ENCODE results near the gene FAM83F. TPM values are rescaled to one million over a fixed set of nuclear protein-coding genes. Genes with fewer than 3 reads are reported as not detected.

FAM83F gene
- total and polyA plus RNA-seq, 10 of the 15 experiments (the other 5 are each of a cell fraction or from before 2014, with no cell fraction given) = 0.01 to 0.05 (median 0.01) TPM; not detected in 7

DNA sequence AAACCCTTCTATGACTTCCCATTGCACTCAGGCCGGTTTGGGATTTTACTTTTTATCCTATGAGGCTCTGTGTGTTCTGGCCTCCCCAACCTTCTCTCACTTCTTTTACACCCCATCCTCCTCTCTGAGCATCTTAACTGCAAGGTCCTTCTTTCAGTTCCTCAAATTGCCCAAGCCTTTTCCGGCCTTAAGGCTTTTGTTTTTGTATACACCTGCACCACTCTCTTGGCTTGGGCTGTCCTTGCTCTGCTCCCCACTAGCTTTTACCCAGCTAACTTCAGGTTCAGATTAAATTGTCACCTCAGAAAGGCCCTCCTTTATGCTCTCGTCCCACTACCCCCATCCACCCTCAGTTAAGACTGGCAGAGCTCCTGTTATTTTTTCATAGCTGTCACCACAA is 55.5 kb downstream of the FAM83F start (continued):
- TF ChIP-seq, protein P1, sequence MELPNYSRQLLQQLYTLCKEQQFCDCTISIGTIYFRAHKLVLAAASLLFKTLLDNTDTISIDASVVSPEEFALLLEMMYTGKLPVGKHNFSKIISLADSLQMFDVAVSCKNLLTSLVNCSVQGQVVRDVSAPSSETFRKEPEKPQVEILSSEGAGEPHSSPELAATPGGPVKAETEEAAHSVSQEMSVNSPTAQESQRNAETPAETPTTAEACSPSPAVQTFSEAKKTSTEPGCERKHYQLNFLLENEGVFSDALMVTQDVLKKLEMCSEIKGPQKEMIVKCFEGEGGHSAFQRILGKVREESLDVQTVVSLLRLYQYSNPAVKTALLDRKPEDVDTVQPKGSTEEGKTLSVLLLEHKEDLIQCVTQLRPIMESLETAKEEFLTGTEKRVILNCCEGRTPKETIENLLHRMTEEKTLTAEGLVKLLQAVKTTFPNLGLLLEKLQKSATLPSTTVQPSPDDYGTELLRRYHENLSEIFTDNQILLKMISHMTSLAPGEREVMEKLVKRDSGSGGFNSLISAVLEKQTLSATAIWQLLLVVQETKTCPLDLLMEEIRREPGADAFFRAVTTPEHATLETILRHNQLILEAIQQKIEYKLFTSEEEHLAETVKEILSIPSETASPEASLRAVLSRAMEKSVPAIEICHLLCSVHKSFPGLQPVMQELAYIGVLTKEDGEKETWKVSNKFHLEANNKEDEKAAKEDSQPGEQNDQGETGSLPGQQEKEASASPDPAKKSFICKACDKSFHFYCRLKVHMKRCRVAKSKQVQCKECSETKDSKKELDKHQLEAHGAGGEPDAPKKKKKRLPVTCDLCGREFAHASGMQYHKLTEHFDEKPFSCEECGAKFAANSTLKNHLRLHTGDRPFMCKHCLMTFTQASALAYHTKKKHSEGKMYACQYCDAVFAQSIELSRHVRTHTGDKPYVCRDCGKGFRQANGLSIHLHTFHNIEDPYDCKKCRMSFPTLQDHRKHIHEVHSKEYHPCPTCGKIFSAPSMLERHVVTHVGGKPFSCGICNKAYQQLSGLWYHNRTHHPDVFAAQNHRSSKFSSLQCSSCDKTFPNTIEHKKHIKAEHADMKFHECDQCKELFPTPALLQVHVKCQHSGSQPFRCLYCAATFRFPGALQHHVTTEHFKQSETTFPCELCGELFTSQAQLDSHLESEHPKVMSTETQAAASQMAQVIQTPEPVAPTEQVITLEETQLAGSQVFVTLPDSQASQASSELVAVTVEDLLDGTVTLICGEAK (IDR thresholded peaks at IDR 0.05; ENCODE audit: borderline replicate concordance) = no peak
- TF ChIP-seq EED (IDR thresholded peaks at IDR 0.05; ENCODE audit: low read depth) = peak; percentile 80
- TF ChIP-seq HDAC6 (IDR thresholded peaks at IDR 0.05; ENCODE audit: unreplicated experiment) = no peak
- TF ChIP-seq ZSCAN29 (IDR thresholded peaks at IDR 0.05) = no peak
- TF ChIP-seq LARP7 (IDR thresholded peaks at IDR 0.05) = no peak
- TF ChIP-seq PML (IDR thresholded peaks at IDR 0.05; ENCODE audit: low read length) = 0 out of 2 replicates have a peak, but pooled peaks have one; percentile 35
- TF ChIP-seq STAT3 (IDR thresholded peaks at IDR 0.05; ENCODE audit: low read depth, low read length) = no peak
- TF ChIP-seq, protein P2, sequence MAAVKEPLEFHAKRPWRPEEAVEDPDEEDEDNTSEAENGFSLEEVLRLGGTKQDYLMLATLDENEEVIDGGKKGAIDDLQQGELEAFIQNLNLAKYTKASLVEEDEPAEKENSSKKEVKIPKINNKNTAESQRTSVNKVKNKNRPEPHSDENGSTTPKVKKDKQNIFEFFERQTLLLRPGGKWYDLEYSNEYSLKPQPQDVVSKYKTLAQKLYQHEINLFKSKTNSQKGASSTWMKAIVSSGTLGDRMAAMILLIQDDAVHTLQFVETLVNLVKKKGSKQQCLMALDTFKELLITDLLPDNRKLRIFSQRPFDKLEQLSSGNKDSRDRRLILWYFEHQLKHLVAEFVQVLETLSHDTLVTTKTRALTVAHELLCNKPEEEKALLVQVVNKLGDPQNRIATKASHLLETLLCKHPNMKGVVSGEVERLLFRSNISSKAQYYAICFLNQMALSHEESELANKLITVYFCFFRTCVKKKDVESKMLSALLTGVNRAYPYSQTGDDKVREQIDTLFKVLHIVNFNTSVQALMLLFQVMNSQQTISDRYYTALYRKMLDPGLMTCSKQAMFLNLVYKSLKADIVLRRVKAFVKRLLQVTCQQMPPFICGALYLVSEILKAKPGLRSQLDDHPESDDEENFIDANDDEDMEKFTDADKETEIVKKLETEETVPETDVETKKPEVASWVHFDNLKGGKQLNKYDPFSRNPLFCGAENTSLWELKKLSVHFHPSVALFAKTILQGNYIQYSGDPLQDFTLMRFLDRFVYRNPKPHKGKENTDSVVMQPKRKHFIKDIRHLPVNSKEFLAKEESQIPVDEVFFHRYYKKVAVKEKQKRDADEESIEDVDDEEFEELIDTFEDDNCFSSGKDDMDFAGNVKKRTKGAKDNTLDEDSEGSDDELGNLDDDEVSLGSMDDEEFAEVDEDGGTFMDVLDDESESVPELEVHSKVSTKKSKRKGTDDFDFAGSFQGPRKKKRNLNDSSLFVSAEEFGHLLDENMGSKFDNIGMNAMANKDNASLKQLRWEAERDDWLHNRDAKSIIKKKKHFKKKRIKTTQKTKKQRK (IDR thresholded peaks at IDR 0.05; ENCODE audit: low read depth, low read length) = no peak
- TF ChIP-seq, protein P3, sequence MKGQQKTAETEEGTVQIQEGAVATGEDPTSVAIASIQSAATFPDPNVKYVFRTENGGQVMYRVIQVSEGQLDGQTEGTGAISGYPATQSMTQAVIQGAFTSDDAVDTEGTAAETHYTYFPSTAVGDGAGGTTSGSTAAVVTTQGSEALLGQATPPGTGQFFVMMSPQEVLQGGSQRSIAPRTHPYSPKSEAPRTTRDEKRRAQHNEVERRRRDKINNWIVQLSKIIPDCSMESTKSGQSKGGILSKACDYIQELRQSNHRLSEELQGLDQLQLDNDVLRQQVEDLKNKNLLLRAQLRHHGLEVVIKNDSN (IDR thresholded peaks at IDR 0.05; ENCODE audit: borderline replicate concordance, extremely low read length, insufficient read depth, low read depth, low read length) = no peak
- no peak for TF ChIP-seq MYB (IDR thresholded peaks at IDR 0.05; ENCODE audit: borderline replicate concordance, low read depth, low read length)
- no peak for TF ChIP-seq POLR2AphosphoS5 (IDR thresholded peaks at IDR 0.05; ENCODE audit: low read length)
- no peak for TF ChIP-seq SIN3A (IDR thresholded peaks at IDR 0.05; ENCODE audit: low read depth, low read length)
- TF ChIP-seq POU2F2 (IDR thresholded peaks at IDR 0.05; ENCODE audit: borderline replicate concordance, low read depth, low read length) = no peak
- no peak for TF ChIP-seq ZNF622 (IDR thresholded peaks at IDR 0.05)
- TF ChIP-seq CBX3 (IDR thresholded peaks at IDR 0.05; ENCODE audit: borderline replicate concordance, low read depth) = no peak
- no peak; the same call in 1 of the 2 replicates for TF ChIP-seq NR2F1 (conservative IDR thresholded peaks at IDR 0.05)
- TF ChIP-seq POLR2A (IDR thresholded peaks at IDR 0.05; ENCODE audit: low read depth, low read length) = no peak
- TF ChIP-seq, protein P4, sequence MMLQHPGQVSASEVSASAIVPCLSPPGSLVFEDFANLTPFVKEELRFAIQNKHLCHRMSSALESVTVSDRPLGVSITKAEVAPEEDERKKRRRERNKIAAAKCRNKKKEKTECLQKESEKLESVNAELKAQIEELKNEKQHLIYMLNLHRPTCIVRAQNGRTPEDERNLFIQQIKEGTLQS (IDR thresholded peaks at IDR 0.05; ENCODE audit: borderline replicate concordance, extremely low read depth, low read depth, low read length) = no peak
- no peak for TF ChIP-seq SUZ12 (IDR thresholded peaks at IDR 0.05; ENCODE audit: unreplicated experiment)
- TF ChIP-seq HDGF (IDR thresholded peaks at IDR 0.05) = 0 out of 2 replicates have a peak, but pooled peaks have one; percentile 29
- TF ChIP-seq STAT1 (conservative IDR thresholded peaks at IDR 0.05) = no peak
- TF ChIP-seq KDM1A (IDR thresholded peaks at IDR 0.05; ENCODE audit: borderline replicate concordance) = no peak
- 0 out of 2 replicates have a peak, but pooled peaks have one; percentile 30 for TF ChIP-seq PAX5 (IDR thresholded peaks at IDR 0.05; ENCODE audit: borderline replicate concordance, low read depth, low read length)

Measured in GM12878 (cell line).